Measurements from ENCODE around the gene DCAF6.

Gene DCAF6

GRCh38 chr1:168083456-168084325 lies 147.2 kb downstream of the DCAF6 start:
- DNase-seq (ENCODE audit: low read depth in 4 of 4, low spot score in 1 of 4), result no peak

GRCh38 chr1:168084396-168085231 lies 148.1 kb downstream of the DCAF6 start:
- peak; percentile 19 to 59 (median 40) for DNase-seq (ENCODE audit: low read depth in 4 of 4, low spot score in 1 of 4)

DNA sequence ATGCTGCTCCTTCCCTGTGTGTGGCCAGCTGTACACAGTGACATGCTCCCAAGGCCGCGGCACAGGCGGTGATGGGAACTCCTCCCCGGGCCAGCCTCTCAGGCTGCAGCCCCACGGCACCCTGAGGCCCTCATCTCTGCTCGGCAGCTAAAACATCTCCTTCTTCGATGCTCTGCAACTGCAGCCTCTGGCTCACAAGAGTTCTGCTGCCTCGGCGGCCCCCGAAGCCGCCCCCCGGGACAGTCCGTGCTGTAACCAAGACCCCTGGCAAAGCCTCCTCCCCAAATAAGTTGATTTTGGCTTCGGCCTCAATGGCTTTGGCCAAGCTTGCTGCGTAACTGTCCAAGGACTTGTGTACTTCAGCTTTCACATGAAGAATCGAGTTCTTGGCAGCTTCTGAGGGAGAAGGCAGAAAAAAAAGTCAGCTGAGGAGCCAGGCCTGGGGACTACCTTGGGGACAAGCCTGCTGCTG lies 149.0 kb downstream of the DCAF6 start:
- no peak for DNase-seq (ENCODE audit: low read depth in 4 of 4, low spot score in 1 of 4)

DNA sequence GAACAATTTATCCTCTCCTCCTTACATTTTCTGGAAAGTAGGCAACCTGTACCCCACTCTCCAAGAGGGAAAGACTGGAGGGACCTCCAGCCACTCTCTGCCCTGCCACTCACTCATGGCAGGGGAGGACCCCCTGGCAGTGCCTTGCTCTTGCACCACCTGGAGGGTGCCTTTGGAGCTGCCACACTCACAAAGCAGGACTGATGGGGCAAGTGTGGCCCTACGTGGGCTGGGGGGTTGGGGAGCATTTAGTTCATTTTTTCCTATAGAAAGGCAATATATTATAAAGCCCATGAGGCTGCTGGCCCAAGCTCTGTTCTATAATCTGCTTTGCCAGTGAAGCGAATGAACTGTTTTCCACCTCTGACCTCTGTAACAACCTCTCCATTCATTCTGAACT lies 150.0 kb downstream of the DCAF6 start:
- DNase-seq (ENCODE audit: low read depth in 4 of 4, low spot score in 1 of 4), result no peak

- DNase-seq (ENCODE audit: low read depth in 4 of 4, low spot score in 1 of 4), result no peak
Measured at GRCh38 chr1:168087696-168088095, 151.2 kb downstream of the DCAF6 start.

GRCh38 chr1:168088511-168089325 lies 152.2 kb downstream of the DCAF6 start:
- DNase-seq (ENCODE audit: low read depth in 4 of 4, low spot score in 1 of 4), result no peak

DNA sequence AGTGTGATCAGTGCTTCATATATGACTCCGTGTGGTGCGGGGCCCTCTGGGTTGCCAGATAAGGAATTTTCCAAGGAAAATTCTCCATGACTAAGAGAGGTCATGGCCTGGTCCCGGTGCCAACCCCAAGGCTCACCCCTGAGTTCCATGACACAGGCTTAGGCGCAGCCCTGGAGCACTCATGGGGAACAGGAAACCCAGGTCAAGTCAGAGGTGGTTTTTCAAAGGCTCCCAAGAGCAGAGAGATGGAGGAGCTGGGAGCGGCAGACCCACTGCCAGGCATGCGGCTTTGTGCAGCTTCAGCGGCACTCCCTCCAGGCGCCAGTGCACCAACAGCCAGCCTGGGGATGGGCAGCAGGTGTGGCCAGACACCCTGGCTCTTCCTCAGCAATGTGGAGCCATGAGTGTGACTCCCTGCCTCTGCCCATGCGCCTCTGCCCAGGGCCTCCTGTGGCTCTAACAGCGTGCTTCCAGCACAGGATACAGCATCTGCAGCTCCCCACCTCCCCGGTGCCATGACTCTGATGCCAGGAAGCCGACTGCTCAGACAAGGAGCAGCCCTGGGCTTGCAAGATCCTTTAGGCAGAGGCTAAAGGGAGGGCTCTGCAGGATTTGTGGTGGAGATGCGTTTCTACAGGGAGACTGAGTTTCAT lies 153.0 kb downstream of the DCAF6 start:
- no peak for DNase-seq (ENCODE audit: low read depth in 4 of 4, low spot score in 1 of 4)

- no peak for DNase-seq (ENCODE audit: low read depth in 4 of 4, low spot score in 1 of 4)
Measured at GRCh38 chr1:168089979-168090337, 153.5 kb downstream of the DCAF6 start.

DNA sequence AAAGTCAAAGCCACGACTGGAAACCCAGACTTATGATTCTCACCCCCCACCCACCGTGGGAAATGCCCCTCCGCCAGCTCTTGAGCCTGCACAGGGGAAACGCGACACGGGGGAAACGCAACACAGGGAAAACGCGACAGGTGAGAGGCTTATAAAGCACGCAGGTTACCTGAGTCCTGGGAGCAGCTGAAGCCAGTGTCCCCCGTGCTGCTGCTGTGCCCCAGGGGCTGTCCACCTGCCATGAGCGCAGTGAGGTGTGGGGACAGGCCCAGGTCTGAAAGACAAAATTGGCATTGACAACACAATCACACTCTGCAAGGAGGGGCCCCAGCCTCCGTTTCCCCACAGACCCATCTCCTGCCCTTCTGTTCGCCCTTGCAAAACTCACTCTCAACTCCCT lies 153.9 kb downstream of the DCAF6 start:
- DNase-seq (ENCODE audit: low read depth in 4 of 4, low spot score in 1 of 4), result no peak

GRCh38 chr1:168091063-168091462 lies 154.6 kb downstream of the DCAF6 start:
- no peak for DNase-seq (ENCODE audit: low read depth in 4 of 4, low spot score in 1 of 4)

- no peak for DNase-seq (ENCODE audit: low read depth in 4 of 4, low spot score in 1 of 4)
Measured at GRCh38 chr1:168091720-168092550, 155.5 kb downstream of the DCAF6 start.

- no peak for DNase-seq (ENCODE audit: low read depth in 4 of 4, low spot score in 1 of 4)
Measured at GRCh38 chr1:168092566-168093355, 156.3 kb downstream of the DCAF6 start.

GRCh38 chr1:168093616-168094015 lies 157.1 kb downstream of the DCAF6 start:
- DNase-seq (ENCODE audit: low read depth in 4 of 4, low spot score in 1 of 4), result no peak

DNA sequence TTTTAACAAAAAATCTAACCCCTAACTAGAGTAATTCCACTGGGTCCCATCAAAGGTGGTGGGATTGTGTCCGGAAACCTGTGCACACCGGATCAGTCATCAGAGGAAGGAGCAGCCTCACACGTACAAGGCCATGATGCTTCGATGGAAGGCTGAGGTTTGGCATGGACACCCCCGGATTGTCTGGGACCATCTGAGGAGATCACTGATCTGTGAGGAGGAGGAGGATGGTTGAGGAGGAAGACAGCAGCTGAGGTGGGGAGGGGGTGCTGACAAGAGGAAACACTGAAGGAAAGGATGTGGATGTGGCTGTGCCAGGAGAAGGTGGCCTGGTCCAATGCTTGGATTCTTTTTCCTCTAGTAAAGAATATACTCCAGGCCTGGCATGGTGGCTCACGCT lies 159.0 kb downstream of the DCAF6 start:
- DNase-seq (ENCODE audit: low read depth in 4 of 4, low spot score in 1 of 4), result no peak

- DNase-seq (ENCODE audit: low read depth in 4 of 4, low spot score in 1 of 4), result no peak
Measured at GRCh38 chr1:168096296-168097165, 160.0 kb downstream of the DCAF6 start.

GRCh38 chr1:168097921-168098528 lies 161.5 kb downstream of the DCAF6 start:
- DNase-seq (ENCODE audit: low read depth in 4 of 4, low spot score in 1 of 4), result no peak

DNA sequence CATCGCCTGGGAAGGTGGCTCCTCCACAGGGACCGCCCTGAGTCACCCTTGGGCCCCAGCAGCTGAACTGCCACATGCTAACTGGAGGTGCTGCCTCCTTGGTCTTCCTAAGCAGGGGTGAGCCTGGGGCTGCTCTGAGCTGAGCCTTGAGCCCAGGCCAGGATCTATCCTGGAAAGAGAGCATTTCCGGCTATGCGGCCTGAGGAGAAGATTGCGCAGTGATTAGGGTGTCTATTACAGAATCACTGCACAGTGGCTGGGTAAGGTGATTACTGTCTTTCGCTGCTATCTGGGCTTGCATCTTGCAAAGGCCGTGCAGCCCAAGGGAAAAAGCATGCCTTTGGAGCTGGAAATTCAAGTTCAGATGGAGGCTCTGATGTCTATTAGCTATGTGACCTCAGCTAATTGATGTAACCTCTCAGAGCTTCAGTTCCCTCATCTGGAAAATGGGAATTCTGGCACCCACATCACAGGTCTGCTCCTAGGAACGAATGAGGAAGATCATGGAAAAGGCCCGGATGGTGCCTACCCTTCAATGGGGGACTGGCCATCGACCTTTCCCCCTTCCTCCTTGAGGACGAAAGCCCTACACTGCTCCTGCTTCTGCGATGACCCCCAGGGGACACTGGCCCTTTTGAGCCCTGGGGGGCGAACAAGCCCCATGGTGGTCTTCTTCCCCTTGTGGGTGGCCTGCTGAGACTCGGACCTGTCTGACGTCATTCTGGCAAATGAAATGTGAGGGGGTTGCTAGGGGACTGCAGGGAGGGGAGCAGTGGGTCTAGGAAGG lies 162.2 kb downstream of the DCAF6 start:
- DNase-seq (ENCODE audit: low read depth in 4 of 4, low spot score in 1 of 4), result no peak

Data from stimulated activated CD4-positive, alpha-beta T cell treated with anti-CD3 and anti-CD28 coated beads, Interleukin-1b, Interleukin-23, amount 100 ng/mL, for 24 hours (primary cell).